IPS DF 4.7 (cell line): ENCODE results near the gene SNCB.

Source experiments
- DNase-seq: peaks from one replicate; pipeline ENCODE4 v3.0.0-alpha.2; 2013; ENCODE audit warnings: low spot score; ENCODE audit errors: extremely low read depth

Gene SNCB

DNA sequence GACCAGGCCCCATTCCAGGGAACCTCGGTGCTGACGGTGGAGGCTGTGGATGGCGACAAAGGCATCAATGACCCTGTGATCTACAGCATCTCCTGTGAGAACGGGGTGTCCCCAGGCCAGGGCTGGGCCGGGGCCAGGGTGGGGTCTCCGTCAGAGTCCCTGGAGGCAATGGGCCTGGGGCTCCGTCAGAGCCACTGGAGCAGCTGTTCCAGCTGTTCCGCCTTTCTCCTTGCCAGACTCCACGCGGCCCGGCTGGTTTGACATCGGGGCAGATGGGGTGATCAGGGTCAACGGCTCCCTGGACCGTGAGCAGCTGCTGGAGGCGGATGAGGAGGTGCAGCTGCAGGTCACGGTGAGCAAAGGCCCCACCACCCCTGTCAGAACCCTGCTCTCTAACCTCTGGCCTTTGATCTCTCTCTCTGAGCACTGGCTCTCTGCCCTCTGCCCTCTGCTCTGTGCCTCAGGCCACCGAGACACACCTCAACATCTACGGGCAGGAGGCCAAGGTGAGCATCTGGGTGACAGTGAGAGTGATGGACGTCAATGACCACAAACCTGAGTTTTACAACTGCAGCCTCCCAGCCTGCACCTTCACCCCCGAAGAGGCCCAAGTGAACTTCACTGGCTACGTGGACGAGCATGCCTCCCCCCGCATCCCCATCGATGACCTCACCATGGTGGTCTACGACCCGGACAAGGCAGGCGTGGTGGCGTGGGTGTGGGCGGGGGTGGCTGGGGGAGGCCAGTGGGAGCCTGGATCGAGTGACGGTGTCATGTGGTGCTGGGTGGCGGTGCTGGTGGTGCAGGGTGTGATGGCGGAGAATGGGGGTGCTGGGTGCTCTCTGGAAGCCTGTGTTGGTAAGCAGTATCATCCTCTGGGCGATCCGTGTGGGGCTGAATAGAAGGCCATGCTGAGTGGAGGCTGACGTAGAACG is 54.6 kb downstream of the SNCB start:
- DNase-seq: no peak

- no peak for DNase-seq
Observed at GRCh38 chr5:176575066-176575465, 55.3 kb downstream of the SNCB start.

- DNase-seq: no peak
Observed at GRCh38 chr5:176574297-176574591, 56.1 kb downstream of the SNCB start.

- DNase-seq: no peak
Observed at GRCh38 chr5:176573564-176574296, 56.6 kb downstream of the SNCB start.
